ENCODE results near the gene LAT.
"Not testable (repeated sequence)": the region's sequence is repeated elsewhere in the genome, so short reads cannot be mapped to it uniquely, and the experiment has no call there.

Gene LAT

DNA sequence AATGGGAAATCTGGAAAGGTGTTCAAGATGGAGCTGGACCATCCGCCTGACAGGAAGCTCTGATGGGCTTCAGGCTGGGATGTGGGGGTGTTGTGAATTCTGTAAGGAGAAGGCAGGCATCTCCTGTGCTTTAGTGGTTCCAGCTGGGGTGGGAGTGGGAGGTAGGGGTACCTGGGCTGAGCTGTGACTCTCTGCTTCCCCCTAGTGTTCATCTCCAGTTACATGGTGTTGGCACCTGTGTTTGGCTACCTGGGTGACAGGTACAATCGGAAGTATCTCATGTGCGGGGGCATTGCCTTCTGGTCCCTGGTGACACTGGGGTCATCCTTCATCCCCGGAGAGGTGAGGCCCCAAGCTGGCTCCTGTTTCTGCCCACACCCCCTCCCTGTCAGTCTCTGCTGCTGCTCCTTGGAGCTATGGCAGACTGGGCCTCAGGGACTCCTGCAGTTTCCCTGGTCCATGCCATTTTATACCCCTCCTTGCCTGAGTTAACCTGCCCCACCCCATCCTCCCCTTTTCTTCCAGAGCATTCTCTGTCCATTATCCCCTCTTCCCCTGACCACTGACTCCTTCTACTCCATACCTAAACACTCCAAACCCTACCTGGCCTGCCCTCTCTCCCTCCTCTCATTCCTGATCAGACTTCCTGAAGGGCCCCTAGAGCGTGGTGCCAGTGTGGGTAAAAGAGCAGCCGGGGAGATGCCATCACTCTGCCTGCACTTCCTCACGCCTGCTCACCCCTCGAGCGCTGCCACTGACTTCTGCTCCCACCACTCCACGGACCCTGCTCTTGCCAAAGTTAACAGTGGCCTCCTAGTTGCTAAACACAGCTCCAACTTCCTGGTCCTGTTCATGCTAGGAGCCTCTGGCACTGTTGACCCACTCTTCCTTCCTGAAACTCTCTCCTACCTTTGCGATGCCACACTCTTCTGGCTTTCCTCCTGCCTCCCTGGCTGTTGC, 6.9 kb upstream of the LAT start:
- peak; percentile 33 to 58 for DNase-seq

DNA sequence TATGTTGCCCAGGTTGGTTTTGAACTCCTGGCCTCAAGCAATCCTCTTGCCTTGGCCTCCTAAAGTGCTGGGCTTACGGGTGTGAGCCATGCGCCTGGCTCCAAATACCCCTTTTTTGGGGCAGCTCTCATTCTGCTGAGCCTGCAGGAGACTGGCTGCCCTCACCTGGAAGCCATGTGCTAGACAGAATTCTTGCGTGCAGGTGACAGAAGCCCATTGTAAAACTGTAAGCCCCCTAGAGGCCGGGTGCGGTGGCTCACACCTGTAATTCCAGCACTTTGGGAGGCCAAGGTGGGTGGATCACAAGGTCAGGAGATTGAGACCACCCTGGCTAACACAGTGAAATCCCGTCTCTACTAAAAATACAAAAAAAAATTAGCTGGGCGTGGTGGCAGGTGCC, 4.5 kb upstream of the LAT start:
- DNase-seq = not testable (repeated sequence)

DNA sequence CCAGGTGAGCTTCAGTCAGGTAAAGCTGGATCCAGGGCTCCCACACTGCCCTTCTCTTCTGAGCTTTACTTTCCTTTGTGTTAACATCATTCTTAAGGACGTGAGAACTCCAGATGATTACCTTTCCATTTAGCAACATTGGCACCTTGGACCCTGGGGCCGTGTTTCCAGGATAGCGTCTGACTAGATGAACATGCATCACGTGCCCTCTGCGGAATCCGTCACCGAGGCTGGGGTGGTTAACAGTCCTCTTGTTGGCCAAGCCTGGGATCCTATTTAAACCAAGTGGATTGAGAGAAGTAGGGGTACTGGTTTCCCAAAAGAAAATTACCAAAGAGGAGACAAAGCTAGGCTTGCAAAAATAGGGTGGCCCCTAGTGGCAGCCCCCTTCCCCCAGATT, 3.9 kb upstream of the LAT start:
- DNase-seq = no peak

DNA sequence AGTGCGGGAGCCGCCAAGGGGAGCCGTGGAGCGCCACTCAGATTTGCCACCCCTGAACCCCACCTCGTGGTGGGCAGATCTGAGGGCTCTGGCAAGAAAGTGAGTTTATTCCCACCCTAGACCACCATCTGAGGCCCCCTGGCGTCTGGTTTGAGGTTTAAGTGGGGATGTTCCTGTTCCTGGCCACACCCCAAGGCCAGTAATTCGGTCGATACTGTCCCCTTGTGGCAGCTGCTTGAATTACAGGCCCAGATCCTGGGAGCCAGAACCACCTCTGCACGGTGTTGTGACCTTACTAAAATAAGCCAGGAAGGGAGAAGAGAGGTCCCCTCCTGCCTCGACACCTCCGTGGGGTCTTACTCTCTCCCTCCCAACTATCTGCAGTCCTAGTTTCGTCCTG, 3.3 kb upstream of the LAT start:
- DNase-seq = peak; percentile 35 to 39

DNA sequence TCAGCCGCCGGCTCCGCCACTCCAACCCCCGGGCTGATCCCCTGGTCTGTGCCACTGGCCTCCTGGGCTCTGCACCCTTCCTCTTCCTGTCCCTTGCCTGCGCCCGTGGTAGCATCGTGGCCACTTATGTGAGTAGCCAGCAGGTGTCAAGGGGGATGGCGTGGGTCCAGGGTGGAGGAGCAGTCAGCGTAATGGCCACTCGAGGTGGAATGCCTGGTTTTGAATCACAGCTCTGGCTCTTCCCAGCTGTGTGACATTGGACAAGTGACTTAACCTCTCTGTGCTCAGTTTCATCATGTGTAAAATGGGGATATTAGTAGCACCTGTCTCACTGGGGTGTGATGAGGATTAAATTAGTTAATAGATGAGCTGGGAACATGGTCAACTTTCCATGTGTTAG, 2.4 kb upstream of the LAT start:
- DNase-seq = no peak

DNA sequence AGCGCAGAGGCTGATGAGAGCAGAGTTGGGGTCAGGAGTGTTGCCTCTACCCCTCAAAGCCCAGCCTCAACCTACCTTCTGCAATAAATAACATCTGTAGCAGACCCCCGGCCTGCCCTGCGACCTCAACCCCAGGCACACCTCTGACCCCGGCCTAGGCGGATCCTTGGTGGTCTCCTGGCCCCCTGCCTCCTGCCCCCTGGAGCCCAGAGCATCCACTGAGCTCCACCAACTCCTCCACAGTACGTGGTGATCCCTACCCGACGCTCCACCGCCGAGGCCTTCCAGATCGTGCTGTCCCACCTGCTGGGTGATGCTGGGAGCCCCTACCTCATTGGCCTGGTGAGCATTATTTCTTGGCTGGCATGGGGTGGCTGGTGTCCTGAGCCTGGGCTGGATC, 1.9 kb upstream of the LAT start:
- no peak for DNase-seq

DNA sequence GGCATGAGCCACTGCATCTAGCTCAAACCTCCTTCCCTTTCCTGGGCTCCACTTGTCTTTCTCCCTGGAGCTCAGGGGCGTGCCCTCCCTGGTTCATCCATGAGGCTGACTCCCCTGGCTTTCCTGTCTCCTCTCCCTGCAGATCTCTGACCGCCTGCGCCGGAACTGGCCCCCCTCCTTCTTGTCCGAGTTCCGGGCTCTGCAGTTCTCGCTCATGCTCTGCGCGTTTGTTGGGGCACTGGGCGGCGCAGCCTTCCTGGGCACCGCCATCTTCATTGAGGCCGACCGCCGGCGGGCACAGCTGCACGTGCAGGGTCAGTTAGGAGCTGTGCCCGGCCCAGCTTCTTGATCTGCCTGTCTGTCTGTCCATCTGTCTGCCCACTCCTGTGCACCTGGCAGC, 1.2 kb upstream of the LAT start:
- DNase-seq = no peak

DNA sequence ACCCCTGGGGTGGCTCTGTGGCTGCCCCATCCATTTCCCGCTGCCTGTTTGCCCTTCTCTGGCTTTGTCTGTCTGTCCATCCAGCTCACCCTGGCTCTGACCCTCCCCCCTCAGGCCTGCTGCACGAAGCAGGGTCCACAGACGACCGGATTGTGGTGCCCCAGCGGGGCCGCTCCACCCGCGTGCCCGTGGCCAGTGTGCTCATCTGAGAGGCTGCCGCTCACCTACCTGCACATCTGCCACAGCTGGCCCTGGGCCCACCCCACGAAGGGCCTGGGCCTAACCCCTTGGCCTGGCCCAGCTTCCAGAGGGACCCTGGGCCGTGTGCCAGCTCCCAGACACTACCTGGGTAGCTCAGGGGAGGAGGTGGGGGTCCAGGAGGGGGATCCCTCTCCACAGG, 761 bp upstream of the LAT start:
- no peak for DNase-seq

DNA sequence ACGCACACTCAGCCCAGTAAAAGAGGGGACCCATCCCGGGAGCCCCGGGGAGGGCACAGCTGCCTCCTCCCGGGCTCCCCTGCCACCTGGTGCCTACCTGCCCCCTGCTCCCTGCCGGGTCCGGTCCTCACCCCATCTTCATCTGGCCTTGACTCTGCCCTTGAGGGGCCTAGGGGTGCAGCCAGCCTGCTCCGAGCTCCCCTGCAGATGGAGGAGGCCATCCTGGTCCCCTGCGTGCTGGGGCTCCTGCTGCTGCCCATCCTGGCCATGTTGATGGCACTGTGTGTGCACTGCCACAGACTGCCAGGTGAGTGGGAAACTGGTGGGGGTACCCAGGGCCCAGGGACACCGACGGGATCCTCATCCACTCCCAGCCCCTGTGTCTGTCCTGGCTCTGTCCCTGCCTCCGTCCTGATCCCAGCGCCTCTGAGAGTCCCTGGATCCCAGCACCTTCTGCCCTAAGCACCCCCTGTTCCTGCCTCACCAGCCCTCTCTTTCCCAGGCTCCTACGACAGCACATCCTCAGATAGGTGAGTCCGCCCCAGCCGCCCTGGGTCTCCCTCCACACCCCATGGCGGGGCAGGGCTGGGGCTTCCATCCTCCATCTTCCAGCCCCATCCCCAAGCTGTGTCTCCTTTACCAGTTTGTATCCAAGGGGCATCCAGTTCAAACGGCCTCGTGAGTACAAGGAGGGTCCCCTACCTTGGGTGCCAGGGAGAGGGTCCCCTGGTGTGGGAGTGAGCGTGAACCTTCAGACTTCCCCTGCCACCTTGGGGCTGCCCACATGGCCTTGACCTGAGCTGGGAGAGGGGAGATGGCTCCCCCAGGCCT, 574 bp downstream of the LAT start:
- no peak for DNase-seq

DNA sequence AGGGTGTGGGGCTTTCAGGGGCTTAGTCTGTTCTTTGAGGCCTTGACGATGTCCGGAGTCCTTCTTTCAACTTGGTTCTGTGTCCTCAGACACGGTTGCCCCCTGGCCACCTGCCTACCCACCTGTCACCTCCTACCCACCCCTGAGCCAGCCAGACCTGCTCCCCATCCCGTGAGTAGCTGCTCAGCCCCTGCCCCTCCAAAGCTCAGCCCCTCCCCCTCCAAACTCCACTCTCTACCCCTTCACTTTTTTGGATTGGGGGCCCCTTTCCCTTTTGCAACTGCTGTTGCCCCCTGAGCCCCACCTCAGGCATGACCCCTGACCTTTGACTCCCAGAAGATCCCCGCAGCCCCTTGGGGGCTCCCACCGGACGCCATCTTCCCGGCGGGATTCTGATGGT, 1.2 kb downstream of the LAT start:
- DNase-seq = no peak

DNA sequence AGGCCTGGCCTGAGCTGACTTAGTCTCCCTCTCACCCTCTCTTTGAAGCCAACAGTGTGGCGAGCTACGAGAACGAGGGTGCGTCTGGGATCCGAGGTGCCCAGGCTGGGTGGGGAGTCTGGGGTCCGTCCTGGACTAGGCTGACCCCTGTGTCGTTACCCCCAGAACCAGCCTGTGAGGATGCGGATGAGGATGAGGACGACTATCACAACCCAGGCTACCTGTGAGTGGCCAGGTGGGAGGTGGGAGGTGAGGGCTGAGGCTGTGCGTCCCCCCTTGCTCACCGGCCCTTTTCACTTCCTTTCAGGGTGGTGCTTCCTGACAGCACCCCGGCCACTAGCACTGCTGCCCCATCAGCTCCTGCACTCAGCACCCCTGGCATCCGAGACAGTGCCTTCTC, 1.6 kb downstream of the LAT start:
- no peak for DNase-seq

DNA sequence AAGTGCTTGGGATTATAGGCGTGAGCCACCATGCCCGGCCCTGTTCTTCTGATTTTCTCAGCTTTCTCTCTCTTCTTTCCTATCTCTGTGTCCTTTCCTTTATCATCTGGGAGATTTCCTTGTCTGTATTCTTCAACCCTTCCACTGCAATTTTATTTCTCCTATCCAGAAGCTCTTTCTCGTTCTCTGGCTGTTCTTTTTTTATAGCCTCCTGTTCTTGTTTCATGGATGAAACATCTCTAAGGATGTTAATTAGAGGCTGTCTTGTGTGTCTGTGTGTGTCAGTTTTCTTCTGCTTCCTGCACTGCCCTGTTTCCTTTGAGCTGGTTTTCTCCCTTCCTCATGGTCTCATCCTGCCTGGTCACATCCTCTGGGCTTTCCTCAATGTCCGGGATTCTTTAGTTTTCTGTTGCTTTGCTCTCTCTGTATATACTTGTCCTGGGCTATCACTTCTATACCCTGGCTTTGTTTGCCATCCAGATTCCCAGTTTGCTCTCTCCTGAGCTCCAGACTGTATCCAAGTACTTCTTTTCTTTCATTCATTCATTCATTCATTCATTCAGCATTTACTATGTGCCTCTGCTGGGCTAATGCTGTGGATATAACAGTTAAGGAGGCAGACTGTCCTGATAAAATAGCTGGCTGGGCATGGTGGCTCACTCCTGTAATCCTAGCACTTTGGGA, 2.5 kb downstream of the LAT start:
- no peak for DNase-seq

DNA sequence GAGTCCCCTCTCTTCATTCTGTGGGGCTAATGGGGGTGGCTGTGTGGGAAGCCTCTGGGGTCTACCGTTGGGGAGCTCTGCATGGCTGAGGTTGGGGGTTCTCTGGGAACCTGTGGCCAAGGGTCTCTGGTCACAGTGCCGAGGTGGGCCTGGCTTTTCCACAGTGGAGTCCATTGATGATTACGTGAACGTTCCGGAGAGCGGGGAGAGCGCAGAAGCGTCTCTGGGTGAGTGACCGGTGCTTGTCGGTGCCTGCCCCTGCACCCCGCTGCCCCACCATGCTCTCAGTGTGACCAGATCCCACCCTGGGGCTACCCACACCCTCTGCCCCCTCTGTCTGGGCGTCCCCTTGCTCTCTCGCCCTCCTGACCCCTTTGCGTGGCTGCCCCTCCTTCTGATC, 4.5 kb downstream of the LAT start:
- no peak for DNase-seq

DNA sequence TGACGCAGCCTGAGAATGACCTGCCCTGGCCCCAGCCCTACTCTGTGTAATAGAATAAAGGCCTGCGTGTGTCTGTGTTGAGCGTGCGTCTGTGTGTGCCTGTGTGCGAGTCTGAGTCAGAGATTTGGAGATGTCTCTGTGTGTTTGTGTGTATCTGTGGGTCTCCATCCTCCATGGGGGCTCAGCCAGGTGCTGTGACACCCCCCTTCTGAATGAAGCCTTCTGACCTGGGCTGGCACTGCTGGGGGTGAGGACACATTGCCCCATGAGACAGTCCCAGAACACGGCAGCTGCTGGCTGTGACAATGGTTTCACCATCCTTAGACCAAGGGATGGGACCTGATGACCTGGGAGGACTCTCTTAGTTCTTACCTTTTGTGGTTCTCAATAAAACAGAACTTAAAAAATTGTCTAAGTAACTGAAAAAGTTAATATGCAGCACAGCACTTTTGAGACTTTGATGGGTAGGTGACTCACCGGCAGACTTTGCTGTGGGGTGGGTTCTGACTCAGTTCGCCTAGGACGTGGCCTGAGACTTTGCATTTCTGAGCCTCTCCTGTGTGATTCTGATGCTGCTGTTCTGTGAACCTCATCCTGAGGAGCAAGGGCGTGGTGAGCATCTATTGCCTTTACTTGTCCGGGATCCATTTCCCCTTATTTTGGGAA, 5.7 kb downstream of the LAT start:
- DNase-seq = peak; percentile 27 to 29

DNA sequence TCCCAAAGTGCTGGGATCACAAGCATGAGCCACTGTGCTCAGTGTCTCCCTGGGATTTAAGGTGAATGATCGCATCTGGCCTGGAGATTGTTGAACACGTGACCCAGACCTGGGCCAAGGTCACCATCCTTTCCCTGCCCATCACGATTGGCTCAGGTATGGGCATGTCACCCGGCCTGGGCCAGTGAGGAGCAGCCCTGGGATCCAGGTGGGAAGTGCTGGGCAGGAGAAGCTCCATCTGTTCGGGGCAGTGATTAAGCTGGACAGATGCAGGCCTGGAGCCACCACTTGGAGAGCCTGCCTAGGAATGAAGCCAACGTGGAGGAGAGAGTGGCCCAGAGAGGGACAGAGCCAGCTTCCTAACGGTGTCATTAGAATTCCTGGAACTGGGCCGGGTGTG, 6.8 kb downstream of the LAT start:
- no peak for DNase-seq

DNA sequence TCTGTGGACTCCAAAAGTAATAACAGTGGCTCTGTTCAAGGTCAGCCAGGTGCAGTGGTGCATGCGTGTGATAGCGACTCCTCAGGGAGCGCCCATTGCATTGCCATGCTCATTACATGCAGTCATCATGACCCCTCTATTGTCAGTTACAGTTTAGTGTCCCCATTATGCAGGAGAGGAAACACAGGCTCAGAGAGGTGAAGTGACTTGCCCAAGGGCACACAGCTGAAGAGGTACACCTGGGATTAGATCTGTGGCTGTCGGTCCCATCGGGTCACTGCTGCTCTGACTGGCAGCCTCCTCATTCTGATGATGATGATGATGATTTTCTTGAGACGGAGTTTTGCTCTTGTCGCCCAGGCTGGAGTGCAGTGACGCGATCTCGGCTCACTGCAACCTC, 7.6 kb downstream of the LAT start:
- DNase-seq = no peak

DNA sequence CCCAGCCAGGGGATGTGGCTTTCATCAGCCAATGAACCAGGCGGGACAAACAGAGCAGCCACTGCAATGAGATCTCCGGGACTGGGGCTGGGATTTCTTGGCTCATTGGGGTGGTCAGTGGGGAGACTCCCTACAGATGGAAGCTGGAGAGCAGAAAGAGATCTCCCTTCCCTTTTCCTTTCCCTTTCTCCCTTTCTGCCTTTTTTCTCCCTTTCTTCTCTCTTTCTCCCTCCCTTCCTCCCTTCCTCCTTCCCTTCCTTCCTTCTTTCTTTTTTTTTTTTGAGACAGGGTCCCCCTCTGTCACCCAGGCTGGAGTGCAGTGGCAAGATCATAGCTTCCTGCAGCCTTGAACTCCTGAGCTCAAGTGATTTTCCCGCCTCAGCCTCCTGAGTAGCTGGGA, 14.0 kb downstream of the LAT start:
- DNase-seq = no peak

DNA sequence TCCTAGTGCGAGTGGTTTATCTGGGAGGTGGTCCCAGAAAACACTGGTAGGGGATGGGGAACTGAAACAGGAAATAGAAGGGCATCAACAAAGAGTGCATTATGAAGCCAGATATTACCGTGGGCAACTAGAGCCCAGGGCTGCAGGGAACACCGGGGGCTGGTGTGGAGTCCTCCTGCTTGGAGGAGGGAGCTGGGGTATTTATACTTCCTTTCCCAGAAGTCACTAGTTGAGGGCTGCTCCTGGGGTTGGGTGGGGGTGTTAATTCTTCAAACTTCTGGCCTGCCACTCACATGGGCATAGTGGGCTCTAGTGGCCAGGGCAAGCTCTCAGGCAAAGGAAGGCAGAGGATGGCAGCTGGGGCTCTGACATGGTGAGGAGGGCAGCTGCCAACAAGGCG, 14.7 kb downstream of the LAT start:
- DNase-seq = no peak

DNA sequence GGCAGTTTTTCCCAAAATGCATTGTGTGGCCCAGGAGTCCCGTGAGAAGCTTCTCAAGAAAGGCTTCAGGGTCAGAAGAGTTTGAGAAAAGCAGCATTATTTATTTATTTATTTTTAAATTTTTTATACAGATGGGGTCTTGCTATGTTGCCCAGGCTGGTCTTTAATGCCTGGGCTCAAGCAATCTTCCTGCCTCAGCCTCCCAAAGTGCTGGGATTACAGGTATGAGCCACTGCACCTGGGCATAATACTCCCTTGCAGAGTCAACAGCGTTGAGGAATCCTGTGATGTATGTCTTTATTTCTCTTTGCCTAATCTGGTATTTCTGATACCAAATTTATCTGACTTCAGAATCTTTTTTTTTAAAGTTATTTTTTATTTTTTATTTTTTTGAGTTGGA, 15.2 kb downstream of the LAT start:
- DNase-seq = no peak

DNA sequence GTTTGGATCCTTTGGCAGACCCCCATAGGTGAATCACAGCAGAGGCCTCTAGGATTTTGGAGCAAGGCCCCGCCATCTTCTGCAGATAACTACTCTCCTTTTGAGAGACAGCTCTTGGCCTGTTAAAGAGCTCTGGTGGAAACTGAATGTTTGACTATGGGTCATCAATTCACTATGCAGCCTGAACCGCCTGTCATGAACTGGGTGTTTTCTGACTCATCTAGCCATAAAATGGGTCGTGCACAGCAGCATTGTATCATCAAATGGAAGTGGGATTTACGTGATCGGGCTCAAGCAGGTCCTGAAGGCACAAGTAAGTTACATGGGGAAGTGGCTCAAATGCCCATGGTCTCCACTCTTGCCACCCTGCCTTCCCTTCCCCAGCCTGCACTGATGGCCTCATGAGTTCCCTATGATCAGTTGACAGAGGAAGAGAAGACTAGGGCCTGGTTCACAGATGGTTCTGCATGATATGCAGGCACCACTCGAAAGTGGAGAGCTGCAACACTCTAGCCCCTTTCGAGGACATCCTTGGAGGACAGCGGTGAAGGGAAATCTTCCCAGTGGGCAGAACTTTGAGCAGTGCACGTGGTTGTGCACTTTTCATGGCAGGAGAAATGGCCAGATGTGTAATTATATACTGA, 19.8 kb downstream of the LAT start:
- not testable (repeated sequence) for DNase-seq

DNA sequence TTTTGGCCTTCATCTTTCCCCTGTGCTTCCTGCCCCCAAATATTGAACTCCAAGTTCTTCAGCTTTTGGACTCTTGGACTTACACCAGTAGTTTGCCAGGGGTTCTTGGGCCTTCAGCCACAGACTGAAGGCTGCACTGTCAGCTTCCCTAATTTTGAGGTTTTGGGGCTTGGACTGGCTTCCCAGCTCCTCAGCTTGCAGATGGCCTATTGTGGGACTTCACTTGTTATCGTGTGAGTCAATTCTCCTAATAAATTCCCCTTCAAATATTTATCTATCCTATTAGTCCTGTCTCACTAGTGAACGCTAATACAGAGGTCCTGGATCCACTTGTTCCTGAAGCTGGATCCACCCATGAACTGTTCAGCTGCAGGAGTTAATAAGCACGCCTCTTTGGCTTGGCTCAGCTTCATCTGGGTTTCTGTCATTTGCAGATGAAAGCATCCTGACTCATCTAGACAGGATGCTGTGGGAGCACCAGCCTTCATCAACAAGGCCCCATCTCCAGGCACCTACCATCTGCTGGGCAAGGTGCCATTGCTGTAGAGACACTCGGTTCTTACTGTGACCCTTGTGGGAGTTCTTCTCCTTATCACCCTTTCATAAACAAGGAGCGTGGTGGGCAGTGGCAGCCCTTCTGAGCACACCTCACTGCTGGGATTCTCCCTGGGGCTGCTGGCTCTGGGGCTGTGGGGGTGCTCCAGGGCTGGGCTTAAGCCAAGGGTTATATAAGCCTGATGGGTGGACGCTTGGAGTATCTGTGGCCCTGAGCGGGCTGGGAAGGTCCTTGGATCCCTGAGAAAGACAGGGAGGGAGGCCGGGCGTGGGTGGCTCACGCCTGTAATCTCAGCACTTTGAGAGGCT, 23.1 kb downstream of the LAT start:
- peak; percentile 54 to 67 for DNase-seq
